Medulla oblongata (tissue), 1 donor: Measurements from ENCODE around the gene ZNF565.
"Not testable (repeated sequence)": the region's sequence is repeated elsewhere in the genome, so short reads cannot be mapped to it uniquely, and the experiment has no call there.

Source experiments
- DNase-seq: peaks from one replicate; pipeline ENCODE4 v3.0.0-alpha.2; 2015; ENCODE audit errors: extremely low spot score

Gene ZNF565

DNA sequence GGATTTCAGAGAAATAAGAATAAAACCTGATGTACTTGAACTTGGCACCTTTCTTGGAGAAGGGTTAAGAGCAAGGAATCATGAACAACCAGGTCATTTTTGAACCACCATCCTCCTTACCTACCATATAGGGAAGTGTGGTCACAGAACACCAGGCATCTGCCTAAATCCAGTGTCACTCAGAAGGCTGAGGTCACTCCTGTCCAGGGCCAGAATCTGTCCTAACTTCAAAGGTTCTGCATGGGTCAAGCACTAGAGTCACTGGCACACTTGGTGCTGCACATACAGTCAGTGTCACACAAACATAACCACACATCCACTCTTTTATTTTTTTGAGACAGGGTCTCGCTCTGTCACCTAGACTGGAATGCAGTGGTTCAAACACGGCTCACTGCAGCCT is 1.6 kb downstream of the ZNF565 start:
- DNase-seq = no peak

DNA sequence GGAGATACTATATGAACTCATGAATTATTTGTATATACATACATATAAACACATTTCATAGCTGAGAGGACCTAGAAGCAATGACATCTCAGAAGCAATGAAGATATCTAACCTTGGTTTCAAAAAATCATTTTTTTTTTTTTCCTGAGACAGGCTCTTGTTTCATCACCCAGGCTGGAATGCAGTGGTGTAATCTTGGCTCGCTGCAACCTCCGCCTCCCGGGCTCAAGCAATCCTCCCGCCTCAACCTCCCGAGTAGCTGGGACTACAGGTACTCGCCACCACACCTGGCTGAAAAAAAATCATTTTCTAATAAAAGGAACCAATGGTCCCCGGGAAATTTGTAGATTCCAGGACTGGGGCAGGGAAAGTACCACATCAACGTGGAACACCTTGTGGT is 4.0 kb downstream of the ZNF565 start:
- DNase-seq = no peak

DNA sequence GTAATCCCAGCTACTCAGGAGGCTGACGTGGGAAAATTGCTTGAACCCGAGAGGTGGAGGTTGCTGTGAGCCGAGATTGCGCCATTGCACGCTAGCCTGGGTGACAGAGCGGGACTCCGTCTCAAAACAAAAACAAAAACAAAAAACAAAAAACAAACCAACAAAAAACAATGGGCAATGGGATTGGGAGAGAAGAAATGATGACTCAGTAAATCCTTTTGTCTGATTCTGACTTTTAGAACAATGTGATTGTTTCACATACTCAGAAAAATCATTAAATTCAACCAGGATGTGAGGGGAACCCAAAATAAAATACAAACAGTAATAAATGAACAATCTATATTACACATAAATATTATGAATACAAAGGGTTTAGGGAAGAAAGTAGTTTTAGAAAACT is 5.1 kb downstream of the ZNF565 start:
- DNase-seq = no peak

DNA sequence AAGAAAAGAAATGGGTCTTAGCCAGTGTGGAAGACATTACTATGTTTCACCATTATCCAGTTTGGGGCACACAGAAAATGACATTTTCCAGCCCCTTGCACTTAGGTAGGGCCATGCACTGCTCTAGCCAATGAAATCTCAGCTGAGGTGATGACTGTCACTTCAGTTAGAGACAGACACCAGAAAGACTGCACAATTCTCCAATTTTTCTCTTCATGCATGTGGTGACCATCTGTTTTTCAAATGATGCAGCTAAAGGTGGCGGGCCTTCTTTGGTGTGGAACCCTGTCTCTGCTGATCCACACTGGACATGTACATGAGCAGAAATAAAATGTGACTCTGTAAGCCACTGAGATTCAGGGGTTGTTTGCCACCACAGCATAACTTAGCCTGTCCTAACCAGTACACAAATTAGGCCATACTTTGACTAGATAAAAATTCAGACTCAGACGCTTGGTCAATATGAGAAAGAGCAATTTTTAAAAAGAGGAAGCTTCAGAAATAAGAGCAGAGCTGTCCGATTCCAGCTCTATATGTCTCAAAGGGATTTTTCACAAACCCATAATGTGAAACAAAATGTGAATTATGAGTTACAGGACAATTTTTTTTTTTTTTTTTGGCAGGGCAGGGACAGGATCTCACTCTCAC is 6.7 kb downstream of the ZNF565 start:
- DNase-seq = no peak

DNA sequence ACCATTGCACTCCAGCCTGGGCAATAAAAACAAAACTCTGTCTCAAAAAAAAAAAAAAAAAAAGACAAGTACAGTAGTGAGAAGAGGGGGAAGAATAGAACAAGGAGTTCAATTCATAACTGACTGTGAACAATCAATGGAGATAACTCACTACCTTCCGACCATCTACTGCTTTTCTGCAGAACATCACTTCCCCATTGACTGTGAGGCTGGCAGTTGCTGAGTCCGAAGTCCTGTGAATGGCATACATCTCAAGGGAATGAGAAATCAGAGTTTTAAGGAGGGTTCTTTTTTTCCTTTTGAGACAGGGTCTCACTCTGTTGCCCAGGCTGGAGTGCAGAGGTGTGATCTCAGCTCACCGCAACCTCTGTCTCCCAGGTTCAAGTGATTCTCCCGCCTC is 11.2 kb downstream of the ZNF565 start:
- no peak for DNase-seq

DNA sequence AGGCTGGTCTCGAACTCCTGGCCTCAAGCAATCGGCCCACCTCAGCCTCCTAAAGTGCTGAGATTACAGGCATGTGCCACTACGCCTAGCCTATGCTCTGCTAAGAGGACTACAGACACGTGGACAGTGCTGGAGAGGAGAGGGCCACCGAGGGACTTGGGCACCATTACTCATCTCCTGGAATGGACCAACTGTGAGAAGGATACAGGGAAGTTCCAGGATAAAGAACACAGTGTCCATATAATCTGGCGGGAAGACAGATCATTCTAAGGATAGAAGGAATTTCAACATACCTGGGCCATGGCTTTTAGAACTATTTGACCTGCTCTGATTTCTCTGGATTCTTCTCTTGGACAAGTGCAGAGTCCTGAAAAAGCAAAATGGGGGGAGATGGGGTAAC is 12.8 kb downstream of the ZNF565 start:
- DNase-seq = no peak

DNA sequence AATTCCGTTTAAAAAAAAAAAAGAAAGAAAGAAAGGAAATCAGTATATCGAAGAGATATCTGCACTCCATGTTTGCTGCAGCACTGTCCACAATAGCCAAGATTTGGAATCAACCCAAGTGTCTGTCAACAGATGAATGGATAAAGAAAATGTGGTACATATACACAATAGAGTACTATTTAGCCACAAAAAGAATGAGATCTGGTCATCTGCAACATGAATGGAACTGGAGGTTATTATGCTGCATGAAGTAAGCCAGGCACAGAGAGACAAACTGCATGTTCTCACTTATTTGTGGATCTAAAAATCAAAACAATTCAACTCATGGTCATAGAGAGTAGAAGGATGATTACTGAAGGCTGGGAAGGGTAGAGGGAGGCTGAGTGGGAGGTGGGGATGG is 16.3 kb downstream of the ZNF565 start:
- peak; percentile 88 for DNase-seq

DNA sequence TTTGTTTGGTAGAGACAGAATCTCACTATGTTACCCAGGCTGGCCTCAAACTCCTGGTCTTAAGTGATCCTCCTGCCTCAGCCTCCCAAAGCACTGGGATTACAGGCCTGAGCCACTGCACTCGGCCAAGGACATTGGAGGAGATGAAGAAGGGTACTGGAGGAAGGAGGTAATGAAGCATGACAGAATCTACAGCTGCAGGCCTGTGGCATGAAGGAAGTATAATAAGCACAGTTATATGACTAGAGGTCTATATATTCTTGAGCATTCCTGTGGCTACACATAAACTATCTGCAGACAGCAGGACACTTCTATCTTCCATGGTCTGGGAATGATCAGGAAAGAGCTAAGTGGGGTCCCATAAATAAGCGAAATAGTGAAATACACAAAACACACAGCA is 18.2 kb downstream of the ZNF565 start:
- no peak for DNase-seq

DNA sequence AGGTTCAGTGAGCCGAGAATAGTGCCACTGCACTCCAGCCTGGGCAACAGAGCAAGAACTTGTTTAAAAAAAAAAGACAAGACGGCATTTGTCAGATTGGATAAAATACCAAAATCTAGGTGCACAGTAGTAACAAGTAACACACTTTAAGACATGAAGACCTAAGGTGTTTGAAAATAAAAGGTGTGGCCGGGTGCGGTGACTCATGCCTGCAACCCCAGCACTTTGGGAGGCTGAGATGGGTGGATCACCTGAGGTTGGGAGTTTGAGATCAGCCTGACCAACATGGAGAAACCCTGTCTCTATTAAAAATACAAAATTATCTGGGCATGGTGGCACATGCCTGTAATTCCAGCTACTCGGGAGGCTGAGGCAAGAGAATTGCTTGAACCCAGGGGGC is 27.7 kb downstream of the ZNF565 start:
- not testable (repeated sequence) for DNase-seq

DNA sequence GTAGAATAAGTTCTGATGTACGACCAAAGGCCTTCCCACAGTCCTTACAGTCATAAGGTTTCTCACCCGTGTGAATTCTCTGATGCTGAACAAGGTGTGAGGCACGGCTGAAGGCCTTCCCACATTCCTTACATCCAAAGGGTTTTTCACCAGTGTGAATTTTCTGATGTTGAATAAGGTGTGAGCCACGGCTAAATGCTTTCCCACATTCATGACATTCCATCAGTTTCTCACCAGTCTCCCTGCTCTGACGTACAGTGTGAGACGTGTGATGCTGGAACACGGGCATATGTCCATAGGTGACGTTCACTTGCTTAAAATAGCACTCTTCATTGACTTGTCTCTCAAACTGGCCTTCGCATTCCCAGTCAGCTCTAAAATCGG is 31.2 kb downstream of the ZNF565 start:
- no peak for DNase-seq

DNA sequence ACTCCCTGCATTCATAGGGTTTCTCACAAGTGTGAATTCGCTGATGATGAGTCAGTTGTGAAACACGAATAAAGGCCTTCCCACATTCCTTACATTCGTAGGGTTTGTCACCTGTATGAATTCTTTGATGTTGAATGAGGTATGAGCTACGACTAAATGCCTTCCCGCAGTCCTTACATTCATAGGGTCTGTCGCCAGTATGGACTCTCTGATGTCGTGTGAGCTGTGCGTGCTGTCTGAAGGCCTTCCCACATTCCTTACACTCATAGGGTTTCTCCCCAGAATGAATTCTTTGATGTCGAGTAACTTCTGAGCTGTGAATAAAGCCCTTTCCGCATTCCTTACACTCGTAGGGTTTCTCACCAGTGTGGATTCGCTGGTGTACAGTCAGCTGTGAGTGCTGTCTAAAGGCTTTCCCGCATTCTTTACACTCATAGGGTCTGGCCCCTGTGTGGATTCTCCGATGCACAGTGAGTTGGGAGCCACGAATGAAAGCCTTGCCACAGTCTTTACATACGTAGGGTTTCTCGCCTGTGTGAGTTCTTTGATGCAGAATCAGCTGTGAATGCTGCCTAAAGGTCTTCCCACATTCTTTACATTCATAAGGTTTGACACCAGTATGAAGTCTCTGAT is 31.7 kb downstream of the ZNF565 start:
- DNase-seq = no peak

DNA sequence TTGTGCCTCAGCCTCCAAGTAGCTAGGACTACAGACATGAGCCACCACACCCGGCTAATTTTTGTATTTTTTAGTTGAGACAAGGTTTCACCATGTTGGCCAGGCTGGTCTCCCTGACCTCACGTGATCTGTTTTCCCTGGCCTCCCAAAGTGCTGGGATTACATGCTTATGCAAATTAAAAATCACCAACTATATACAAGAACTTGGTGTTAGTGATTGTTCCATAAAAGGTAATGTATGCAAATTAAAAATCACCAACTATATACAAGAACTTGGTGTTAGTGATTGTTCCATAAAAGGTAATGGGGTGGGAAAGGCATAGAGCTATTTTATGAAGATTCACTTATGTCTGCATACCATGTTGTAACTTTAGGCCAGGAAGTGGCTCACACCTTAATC is 35.4 kb downstream of the ZNF565 start:
- not testable (repeated sequence) for DNase-seq

DNA sequence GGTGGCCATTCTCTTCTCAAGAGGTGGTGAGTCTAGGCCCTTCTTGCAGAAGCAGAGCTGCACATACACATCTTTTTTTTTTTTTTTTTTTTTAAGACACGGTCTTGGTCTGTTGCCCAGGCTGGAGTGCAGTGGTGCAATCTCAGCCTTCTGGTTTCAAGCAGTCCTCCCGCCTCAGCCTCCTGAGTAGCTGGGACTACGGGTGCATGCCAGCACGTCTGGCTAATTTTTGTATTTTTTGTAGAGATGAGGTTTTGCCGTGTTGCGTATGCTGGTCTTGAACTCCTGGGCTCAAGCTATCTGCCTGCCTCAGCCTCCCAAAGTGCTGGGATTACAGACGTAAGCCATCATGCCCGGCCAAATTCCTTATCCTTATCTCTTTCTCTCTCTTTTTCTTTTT is 40.6 kb downstream of the ZNF565 start:
- not testable (repeated sequence) for DNase-seq

DNA sequence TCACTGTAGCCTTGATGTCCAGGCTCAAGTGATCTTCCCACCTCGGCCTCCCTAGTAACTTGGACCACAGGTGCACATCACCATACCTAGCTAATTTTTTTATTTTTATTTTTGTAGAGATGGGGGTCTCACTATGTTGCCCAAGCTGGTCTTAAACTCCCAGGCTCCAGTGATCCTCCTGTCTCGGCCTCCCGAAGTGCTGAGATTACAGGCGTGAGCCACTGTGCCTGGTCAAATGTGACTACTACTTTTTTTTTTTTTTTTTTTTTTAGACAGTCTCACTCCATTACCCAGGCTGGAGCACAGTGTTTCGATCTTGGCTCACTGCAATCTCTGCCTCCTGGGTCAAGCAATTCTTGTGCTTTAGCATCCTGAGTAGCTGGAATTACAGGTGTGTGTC is 41.6 kb downstream of the ZNF565 start:
- no peak for DNase-seq

DNA sequence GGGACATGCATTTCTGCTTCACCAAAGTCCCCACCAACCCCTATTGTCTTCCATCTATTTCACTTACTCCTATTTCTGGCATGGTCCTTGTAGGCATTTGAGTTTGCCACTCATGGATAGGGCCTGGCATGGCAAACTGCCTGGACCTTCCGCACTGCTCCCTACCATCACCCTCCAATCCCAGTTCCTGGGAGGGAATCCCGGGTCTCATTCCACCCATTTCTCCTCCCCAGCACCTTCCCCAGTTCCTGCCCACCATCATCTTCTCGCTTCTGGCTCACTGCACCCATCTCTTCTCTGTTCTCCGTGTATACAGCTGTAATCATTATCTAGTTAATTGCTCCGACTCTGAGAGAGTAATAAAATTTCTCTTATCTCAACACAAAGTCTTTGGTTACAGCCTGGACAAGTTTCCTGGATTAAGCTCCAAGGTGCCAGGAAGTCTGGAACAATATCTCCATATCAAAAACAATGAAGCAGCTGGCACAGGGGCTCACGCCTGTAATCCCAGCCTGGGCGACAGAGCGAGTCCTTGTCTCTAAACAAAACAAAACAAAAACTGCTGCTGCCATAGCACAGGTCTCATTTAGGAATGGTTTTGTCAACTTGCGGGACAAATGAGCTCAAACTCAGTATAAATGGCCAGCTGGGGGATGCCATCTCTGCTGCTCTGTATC is 45.2 kb downstream of the ZNF565 start:
- DNase-seq = no peak

DNA sequence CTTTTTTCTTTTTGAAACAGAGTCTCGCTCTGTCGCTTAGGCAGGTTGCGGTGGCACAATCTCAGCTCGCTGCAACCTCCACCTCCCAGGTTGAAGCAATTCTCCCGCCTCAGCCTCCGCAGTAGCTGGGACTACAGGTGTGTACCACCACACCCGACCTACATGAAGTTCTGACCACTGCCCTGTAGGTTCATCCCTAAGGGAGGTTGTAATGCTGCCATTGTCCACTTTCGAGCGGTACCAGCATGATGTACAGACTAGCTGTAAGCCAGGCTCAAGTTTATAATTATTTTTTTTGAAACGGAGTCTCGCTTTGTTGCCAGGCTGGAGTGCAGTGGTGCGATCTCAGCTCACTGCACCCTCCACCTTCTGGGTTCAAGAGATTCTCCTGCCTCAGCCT is 50.7 kb downstream of the ZNF565 start:
- no peak for DNase-seq

DNA sequence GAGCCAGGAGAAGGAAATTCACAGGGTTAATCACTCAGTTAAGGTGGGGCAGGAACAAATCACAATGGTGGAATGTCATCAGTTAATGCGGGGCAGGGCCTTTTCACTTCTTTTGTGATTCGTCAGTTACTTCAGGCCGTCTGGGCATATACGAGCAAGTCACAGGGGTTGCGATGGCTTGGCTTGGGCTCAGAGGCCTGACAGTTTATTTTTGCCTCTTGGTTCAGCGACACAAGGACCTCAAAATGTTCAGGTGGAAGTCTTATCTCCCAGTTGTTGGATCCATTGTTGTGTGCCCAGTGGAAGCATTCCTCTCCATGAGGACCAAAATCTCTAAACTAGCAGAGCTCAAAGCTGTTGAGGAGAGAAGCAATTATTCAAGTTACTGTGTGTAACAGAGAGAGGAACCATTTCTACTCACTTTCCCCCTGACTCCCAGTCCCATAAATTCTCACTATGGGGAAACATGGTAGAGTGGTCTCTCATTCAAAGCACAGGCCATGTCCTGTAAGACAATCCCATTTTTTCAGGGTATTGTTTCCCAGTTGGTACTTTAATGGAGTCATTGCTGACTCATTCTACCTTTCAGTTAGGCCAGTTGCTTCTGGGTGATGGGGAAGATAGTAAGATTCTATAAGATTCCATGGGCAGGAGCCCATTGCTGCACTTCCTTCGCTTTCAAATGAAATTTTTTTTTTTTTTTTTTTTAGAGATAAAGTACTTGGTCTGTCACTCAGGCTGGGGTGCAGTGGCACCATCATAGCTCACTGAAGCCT is 53.5 kb downstream of the ZNF565 start:
- no peak for DNase-seq

DNA sequence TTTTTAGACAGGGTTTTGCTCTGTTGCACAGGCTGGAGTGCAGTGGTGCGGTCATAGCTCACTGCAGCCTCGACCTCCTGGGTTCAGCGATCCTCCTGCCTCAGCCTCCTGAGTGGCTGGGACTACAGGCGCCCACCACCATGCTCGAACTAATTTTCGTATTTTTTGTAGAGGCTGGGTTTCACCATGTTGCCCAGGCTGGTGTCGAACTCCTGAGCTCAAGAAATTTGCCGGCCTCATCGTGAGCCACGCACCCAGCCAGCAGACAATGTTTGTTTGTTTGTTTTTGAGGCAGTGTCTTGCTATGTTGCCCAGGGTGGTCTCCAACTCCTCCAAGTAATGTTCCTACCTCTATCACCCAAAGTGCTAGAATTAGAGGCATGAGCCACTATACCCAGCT is 61.3 kb downstream of the ZNF565 start:
- no peak for DNase-seq

DNA sequence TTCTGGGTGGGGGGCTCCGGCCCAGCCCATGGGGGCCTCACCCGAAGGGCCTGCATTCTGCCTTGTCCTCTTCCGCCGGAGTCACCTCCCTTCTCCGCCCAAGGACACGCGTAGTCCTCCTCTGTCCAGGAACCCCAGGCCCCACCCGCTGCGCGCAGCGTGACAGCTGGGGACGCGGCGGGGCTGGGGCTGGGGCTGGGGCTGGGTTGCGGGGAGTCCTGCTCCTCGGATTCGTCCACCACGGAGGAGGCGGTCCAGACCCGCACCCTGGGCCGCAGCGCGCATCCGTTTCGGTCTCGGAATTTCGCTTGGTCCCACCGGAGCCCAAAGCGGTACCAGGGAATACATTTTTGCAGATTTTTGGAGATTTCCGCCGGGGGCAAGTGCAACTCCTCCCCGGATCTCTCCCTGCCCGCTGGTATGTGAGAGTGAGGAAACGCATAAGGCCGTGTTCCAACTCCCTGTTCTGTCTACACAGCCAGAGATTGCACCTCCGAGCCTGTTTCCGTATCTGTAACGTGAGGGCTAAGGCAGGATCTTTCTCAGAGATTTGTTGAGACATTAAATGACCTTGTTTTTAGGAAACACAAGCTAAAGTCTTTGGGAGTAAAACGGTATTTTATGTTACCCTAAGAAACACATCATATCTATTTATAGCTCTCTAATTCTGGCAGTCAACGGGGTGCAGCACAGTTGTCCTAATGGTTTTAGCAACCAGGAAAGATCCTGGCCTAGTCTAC is 61.9 kb downstream of the ZNF565 start, which contains the start of gene COX7A1:
Gene COX7A1, minus strand, starts transcription at position 96 of the 740 bp plus-strand sequence. Its CDS starts 40 bp downstream, at position 56.
- DNase-seq = no peak

DNA sequence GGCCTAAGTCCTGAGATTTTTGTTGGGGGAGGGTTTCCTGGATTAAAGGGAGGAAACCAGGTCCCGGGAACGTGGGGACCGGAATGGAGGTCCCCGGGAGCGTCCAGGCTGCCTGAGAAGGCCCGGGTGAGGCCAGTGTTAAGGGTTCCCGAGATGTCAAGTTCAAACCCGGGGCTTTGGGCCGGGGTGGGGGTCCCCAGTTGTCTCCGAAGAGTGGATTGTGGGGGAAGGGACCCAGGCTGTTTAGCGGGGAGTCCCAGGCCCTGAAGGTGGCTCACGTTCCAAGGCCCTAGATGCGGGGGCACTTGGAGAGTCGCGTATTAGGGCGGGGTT is 62.5 kb downstream of the ZNF565 start:
- no peak for DNase-seq

DNA sequence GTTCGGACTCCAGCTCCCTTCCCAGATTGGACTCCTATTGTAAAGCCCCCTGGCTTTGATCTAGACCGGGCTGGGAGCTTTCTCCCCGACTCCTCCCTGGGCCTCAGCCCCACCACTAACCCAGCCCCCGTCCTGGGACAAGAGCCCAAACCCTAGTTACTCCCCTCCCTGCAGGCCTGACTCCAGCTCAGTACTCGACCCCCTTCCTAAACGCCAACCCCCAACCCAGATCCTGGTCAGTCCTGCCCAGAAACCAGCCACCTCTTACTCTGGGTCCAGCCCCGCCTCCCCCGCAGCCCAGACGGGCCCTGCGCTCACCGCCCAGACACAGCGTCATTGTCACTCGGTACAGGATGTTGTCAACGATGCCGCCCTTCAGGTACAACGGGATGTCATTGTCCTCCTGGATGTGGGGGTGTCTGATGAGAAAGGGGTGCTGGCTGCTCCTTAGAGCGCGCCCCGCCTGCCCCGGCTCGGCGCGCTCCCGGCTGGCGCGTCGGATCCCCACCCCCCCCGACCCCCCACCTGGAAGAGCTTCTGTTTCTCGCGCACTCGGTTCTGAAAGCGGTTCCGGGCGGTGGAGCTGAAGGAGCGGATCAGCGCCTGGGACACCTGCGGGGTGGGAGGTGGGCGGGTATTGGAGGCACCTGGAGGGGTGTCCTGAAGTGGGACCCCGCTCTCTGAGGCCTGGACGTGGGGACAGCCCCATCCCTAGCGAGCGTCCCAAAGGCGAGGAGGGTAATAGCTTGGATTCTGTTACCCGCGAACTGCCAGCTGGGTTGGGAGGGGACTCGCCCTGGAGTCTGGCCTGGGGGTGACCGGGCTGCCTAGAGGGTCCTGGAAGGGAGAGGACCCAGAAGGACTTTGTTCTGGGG is 63.1 kb downstream of the ZNF565 start:
- DNase-seq = no peak
